Measurements from ENCODE around the gene GMDS.
A peak's percentile ranks its signal among the peaks of the same experiment; 100 is the strongest.

The GMDS gene

DNA sequence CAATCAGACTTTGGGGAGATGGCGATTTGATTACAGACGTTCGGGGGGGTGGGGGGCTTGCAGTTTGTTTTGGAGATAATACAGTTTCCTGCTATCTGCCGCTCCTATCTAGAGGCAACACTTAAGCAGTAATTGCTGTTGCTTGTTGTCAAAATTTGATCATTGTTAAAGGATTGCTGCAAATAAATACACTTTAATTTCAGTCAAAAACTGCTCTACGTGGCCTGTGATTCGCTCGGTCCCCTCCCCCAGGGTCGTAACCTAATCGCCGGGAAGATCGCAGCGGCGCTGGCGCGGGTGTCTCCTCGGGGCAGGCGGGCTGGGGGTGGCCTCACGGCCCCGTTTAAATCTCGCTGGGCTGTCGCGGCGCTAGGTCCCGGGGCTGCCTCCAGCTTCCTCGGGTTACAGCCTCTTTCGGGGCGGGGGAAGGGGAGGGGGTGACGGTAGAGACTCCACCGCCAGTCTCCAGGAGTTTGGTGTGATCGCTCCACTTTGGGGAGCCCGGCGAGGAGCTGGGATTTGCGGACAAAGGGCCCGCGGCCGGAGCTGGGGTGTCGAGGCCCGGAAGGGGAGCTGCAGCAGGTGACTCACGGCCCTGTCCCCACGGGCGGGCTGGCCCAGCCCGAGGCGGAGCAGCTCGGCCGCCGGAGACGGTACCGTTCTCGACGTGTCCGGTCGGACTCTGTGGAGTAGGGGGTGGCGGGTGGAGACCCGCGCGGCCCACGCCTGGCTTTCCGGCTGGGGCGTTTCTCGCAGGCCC, 631.5 kb downstream of the GMDS start:
- TF ChIP-seq, protein P1, sequence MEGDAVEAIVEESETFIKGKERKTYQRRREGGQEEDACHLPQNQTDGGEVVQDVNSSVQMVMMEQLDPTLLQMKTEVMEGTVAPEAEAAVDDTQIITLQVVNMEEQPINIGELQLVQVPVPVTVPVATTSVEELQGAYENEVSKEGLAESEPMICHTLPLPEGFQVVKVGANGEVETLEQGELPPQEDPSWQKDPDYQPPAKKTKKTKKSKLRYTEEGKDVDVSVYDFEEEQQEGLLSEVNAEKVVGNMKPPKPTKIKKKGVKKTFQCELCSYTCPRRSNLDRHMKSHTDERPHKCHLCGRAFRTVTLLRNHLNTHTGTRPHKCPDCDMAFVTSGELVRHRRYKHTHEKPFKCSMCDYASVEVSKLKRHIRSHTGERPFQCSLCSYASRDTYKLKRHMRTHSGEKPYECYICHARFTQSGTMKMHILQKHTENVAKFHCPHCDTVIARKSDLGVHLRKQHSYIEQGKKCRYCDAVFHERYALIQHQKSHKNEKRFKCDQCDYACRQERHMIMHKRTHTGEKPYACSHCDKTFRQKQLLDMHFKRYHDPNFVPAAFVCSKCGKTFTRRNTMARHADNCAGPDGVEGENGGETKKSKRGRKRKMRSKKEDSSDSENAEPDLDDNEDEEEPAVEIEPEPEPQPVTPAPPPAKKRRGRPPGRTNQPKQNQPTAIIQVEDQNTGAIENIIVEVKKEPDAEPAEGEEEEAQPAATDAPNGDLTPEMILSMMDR (IDR thresholded peaks at IDR 0.05; ENCODE audit: low read depth, low read length): no peak
- no peak for TF ChIP-seq EZH2phosphoT487 (IDR thresholded peaks at IDR 0.05; ENCODE audit: low read depth)
- Histone ChIP-seq H4K20me1 (ENCODE audit: insufficient read depth, low read length) (no peaks in the 10 kb centered on the region), H3K9ac (ENCODE audit: low read length) (no peak overlapping the region), H2AFZ (ENCODE audit: low read depth, low read length) (no peak overlapping the region), H3K4me1 (ENCODE audit: low read length) (peaks cover 8% of the 10 kb centered on the region), H3K27me3 (ENCODE audit: low read depth, low read length) (no peaks in the 10 kb centered on the region), H3K9me3 (ENCODE audit: insufficient read depth, low read length) (no peaks in the 10 kb centered on the region), H3K27ac (ENCODE audit: low read length) (no peak overlapping the region), H3K4me2 (ENCODE audit: low read length) (peak overlapping the region; percentile 72; the same call in 1 of the 2 replicates), H3K79me2 (ENCODE audit: low read length) (peaks cover 43% of the 10 kb centered on the region), H3K36me3 (replicated peaks; ENCODE audit: low read depth, low read length) (peaks cover 25% of the 10 kb centered on the region), H3K4me3 (ENCODE audit: low read length) (no peak overlapping the region)

GRCh38 chr6:1613346-1613687, 632.1 kb downstream of the GMDS start:
- H3K4me3 ChIP-seq (ENCODE audit: low read length): peak overlapping the region; percentile 76
- H3K27me3 ChIP-seq (ENCODE audit: low read depth, low read length): no peaks in the 10 kb centered on the region
- H2AFZ ChIP-seq (ENCODE audit: low read depth, low read length): no peak overlapping the region
- peak overlapping the region; percentile 72 for H3K4me2 ChIP-seq (ENCODE audit: low read length)
- H3K9me3 ChIP-seq (ENCODE audit: insufficient read depth, low read length): no peaks in the 10 kb centered on the region
- peaks cover 25% of the 10 kb centered on the region for H3K36me3 ChIP-seq (replicated peaks; ENCODE audit: low read depth, low read length)
- TF ChIP-seq, protein P1 (IDR thresholded peaks at IDR 0.05; ENCODE audit: low read depth, low read length): no peak
- TF ChIP-seq EZH2phosphoT487 (IDR thresholded peaks at IDR 0.05; ENCODE audit: low read depth): no peak
- H4K20me1 ChIP-seq (ENCODE audit: insufficient read depth, low read length): no peaks in the 10 kb centered on the region
- peaks cover 12% of the 10 kb centered on the region for H3K4me1 ChIP-seq (ENCODE audit: low read length)
- peaks cover 43% of the 10 kb centered on the region for H3K79me2 ChIP-seq (ENCODE audit: low read length)
- no peak overlapping the region for H3K9ac ChIP-seq (ENCODE audit: low read length)
- H3K27ac ChIP-seq (ENCODE audit: low read length): no peak overlapping the region

GRCh38 chr6:1612974-1613306, 632.5 kb downstream of the GMDS start:
- Histone ChIP-seq H3K4me3 (ENCODE audit: low read length) (peak overlapping the region; percentile 76), H3K27ac (ENCODE audit: low read length) (no peak overlapping the region), H4K20me1 (ENCODE audit: insufficient read depth, low read length) (no peaks in the 10 kb centered on the region), H3K27me3 (ENCODE audit: low read depth, low read length) (no peaks in the 10 kb centered on the region), H3K4me2 (ENCODE audit: low read length) (peak overlapping the region; percentile 72), H3K4me1 (ENCODE audit: low read length) (peaks cover 16% of the 10 kb centered on the region), H3K36me3 (replicated peaks; ENCODE audit: low read depth, low read length) (peaks cover 25% of the 10 kb centered on the region), H3K9me3 (ENCODE audit: insufficient read depth, low read length) (no peaks in the 10 kb centered on the region), H3K79me2 (ENCODE audit: low read length) (peaks cover 43% of the 10 kb centered on the region), H2AFZ (ENCODE audit: low read depth, low read length) (no peak overlapping the region), H3K9ac (ENCODE audit: low read length) (peak overlapping the region; percentile 16; the same call in 1 of the 2 replicates)
- TF ChIP-seq, protein P1 (IDR thresholded peaks at IDR 0.05; ENCODE audit: low read depth, low read length): no peak
- TF ChIP-seq EZH2phosphoT487 (IDR thresholded peaks at IDR 0.05; ENCODE audit: low read depth): no peak

- Histone ChIP-seq H3K27me3 (ENCODE audit: low read depth, low read length) (no peaks in the 10 kb centered on the region), H3K9me3 (ENCODE audit: insufficient read depth, low read length) (no peaks in the 10 kb centered on the region), H3K4me3 (ENCODE audit: low read length) (peak overlapping the region; percentile 76), H3K27ac (ENCODE audit: low read length) (no peak overlapping the region), H3K79me2 (ENCODE audit: low read length) (peaks cover 43% of the 10 kb centered on the region), H3K9ac (ENCODE audit: low read length) (peak overlapping the region; percentile 16), H4K20me1 (ENCODE audit: insufficient read depth, low read length) (no peaks in the 10 kb centered on the region), H2AFZ (ENCODE audit: low read depth, low read length) (no peak overlapping the region), H3K4me1 (ENCODE audit: low read length) (peaks cover 21% of the 10 kb centered on the region), H3K36me3 (replicated peaks; ENCODE audit: low read depth, low read length) (peaks cover 25% of the 10 kb centered on the region), H3K4me2 (ENCODE audit: low read length) (peak overlapping the region; percentile 72)
- TF ChIP-seq, protein P1 (IDR thresholded peaks at IDR 0.05; ENCODE audit: low read depth, low read length): no peak
- no peak for TF ChIP-seq EZH2phosphoT487 (IDR thresholded peaks at IDR 0.05; ENCODE audit: low read depth)
Observed at GRCh38 chr6:1612299-1612973, 633.0 kb downstream of the GMDS start.

All from OCI-LY3 (cell line).